CD4-positive, alpha-beta T cell treated with Interleukin-10 for 1 hour (primary cell): Measurements from ENCODE around the gene ADORA2B.
A peak's percentile ranks its signal among the peaks of the same experiment; 100 is the strongest.
"Not testable (repeated sequence)": the region's sequence is repeated elsewhere in the genome, so short reads cannot be mapped to it uniquely, and the experiment has no call there.

Source experiments
- DNase-seq: peaks from one replicate; pipeline ENCODE4 v3.0.0-alpha.2; 2020

The ADORA2B gene

DNA sequence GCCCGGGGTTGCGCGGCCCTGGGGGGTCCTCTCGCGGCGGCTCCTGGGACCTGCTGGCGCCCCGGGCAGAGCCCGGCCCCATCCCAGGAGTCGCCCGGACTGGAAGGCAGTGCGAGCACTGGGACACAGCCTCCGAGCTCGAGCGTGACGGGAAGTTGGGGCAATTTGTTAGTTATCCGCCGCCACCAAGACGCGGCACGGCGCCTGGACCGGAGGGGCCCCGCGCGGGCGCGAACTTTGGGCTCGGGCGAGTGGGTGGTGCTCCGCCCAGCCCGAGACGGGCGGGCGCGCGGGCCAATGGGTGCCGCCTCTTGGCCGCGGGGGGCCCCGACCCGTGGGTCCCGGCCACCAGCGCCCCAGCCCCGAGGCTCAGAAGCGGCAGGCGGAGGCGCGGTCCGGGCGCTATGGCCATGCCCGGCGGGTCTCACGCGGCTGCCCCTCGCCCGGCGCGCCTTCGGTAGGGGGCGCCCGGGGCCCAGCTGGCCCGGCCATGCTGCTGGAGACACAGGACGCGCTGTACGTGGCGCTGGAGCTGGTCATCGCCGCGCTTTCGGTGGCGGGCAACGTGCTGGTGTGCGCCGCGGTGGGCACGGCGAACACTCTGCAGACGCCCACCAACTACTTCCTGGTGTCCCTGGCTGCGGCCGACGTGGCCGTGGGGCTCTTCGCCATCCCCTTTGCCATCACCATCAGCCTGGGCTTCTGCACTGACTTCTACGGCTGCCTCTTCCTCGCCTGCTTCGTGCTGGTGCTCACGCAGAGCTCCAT, at the start of gene ADORA2B:
TSS of gene ADORA2B (plus strand) at position 372 of the 768 bp plus-strand sequence. CDS start at position 491, 119 bp downstream.
- peak; percentile 27 for DNase-seq

DNA sequence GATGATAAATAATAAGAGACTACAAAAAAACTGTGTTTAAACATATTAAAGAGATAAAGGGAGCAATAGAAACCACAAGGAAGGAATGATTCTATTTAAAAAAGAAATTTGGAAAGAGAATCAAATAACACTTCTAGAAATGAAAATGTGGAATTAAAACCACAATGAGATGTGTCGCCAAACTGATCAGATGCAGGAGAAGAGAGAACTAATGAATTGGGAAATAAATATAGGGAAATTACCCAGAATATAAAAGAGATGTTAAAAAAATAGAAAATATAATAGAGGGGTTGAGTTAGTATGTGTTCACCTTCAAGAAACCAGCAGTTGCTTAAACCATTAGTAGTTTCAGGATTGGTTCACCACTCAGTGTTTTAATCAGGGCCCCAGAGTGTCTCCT, 48.7 kb upstream of the ADORA2B start:
- no peak for DNase-seq

DNA sequence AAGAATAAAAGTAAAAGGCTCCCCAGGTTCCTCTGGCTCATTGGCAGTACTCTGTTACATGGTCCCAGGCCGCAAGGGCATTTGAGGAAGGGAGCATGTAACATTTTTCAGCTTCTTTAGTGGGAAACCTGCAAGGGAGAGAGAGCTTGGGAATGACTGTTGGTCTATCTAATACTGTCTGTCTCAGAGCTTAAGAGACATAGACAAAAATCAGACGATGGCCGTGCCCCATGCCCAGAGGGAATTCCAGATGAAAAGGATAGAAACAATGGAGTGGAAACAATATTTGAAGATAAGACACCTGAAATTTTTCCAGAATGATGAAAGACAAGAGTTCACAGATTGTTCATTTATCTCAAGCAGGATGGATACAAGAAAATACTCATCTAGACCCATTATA, 48.1 kb upstream of the ADORA2B start:
- DNase-seq, result no peak

DNA sequence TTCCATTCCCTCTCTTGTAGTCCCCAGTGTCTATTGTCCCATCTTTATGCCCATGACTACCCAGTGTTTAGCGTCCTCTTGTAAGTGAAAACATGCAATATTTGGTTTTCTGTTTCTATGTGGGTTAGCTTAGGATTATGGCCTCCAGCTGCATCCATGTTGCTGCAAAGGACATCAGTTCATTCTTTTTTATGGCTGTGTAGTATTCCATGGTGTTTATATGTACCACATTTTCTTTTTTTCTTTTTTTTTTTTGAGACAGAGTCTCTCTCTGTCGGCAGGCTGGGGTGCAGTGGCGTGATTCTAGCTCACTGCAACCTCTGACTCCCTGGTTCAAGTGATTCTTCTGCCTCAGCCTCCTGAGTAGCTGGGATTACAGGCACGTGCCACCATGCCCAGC, 45.3 kb upstream of the ADORA2B start:
- DNase-seq, result not testable (repeated sequence)

DNA sequence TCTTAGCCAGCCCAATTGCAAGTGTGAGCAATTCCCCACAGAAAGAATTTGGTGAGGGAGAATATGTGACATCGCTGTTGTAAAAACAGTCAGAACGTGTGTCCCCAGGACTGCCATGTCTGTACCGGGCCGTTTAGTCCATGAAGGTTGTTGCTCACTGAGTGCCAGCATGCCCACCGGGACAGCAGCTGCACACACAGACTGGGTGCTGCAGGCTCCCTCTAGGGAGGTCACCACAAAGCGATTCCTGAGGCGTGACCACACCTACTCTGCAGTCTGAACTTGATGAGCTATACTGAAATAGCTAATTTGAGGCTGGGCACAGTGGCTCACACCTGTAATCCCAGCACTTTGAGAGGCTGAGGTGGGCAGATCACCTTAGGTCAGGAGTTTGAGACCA, 44.1 kb upstream of the ADORA2B start:
- no peak for DNase-seq

DNA sequence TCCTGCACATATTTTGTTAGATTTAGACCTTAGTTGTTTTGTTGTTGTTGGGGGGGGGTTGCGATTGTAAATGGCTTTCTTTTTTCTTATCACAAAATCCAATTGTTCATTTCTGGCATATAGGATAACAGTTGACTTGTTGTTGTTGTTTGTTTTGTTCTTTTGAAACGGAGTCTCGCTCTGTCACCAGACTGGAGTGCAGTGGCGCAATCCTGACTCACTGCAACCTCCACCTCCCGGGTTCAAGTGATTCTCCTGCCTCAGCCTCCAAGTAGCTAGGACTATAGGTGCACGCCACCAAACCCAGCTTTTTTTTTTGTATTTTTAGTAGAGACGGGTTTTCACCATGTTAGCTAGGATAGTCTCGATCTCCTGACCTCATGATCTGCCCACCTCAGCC, 39.7 kb upstream of the ADORA2B start:
- not testable (repeated sequence) for DNase-seq

DNA sequence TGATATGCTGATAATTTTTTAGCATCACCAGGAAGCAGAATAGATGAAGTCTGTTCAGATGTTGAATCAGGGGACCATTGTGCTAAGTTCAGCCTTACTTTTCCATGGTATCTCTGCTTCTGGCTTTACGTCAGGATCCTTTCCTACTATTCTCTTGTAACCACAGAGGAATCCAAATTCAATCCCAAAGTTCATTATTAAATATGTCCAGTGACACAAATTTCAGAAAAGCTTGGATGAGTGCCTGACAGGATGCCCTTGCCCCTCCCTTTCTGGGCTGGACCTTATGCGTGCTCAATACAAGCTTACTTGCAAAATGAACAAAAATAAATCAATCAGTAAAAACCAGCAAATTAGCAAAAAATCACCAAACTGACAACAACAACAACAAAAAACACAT, 37.6 kb upstream of the ADORA2B start:
- DNase-seq, result no peak

DNA sequence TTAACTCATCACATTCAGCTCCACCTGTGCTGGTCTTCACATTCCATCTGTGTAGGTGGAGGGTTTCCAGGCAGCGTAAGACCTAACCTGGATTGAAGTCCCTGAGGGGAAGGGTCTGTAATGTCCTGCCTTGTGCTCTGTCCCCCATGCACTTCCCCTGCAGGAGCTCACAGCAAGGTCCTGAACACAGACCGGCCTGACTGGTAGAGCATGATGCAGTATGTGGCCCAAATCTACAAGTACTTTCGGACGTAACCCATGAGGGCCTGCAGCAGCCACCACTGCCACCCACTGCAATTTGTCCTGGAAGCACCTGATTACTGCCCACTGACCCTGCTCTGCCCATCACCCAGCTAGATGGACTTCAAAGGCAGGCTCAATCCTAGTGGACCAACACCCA, 36.6 kb upstream of the ADORA2B start:
- no peak for DNase-seq

DNA sequence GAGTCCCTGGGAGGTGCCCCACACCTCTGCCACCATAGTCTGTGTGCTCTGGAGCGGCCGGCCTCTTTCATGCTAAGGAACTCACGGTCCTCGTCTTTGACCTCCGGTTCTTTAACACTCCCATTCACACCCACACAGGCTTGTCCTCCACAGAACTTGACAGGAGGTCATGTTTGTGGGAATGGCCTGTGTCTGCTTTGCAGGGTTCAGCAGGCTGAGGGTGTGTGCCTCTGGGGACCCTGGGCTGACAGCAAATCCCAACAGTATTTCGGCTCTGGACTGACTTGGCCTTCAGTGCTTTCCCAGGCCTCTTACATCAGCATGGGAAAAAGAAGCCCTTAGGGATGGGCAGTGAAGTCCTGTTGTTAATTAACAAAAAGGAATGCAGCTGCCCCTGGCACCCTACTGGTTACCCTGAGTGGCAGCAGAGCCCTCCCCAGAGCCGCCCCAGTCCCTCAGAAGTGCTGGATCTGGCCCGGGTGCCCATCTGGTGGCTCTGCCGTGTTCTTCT, 35.4 kb upstream of the ADORA2B start:
- DNase-seq, result no peak

DNA sequence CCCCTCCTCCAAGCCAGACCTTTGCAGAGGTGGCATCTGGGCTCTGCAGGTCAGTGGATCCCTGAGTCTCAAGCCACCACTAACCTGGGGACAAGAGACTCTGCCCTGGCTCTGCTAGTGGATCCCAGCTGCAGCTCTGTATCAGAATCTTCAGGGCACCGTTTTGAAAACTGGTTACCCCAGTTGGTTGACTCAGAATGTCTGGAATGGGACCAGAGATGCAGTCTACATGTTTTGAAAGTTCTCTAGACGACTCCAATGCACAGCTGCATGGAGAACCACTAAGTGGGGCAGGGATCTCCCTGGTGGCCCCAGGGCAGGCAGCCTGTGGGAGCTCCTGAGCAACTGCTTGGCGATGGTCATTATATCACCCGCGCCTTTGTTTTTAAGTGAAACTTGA, 34.1 kb upstream of the ADORA2B start:
- DNase-seq, result no peak

DNA sequence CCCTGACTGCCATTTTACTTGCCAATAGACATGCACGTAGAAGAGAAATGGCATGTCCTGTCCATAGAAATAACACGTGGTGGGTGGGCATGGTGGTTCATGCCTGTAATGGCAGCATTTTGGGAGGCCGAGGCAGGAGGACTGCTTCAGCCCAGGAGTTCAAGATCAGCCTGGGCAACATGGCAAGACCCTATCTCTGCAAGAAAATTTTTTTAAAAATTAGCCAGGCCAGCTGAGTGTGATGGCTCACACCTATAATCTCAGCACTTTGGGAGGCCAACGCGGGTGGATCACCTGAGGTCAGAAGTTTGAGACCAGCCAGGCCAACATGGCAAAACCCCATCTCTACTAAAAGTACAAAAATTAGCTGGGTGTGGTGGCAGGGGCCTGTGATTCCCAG, 33.2 kb upstream of the ADORA2B start:
- not testable (repeated sequence) for DNase-seq

DNA sequence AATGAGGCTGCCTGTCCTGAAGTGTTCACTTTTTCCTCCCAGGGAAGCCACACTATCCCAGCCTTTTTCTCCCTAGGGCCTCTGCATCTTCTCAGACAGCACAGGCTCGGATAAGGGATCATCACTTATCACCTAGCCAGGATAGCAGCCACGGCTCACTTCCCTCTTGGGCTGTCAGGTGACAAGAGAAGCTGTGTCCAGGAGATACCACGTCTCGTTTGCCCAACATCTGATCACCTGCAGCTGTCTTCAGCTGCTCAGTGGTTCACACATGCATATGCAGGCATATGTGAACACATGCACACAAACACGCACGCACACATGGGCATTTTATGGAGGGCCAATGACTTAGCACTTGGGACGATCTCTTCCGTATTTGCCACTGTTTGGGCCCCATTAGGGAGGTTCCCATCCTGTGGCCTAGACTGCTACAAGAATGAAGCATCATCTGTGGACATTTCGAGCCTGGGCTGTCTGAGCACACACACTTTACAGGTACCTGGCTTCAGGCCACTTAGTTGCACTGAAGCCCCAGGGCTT, 32.4 kb upstream of the ADORA2B start:
- no peak for DNase-seq

DNA sequence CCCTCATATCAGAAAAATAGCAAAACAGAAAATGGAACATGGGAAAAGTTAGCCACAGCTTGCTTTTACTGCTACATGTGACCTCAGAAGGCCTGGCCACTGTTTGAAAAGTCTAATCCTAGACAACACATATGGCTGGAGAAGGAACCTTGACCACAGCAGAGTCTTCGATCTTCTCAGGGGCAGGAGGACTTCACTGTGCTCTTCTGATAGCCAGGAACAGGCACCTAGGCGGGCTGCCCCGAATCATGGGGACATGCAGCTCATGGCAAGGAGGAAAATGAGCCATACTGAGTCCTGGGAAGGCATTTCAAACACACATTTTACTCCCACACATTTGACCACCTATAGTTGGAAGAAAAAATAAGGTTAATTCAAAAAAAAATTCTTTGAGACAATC, 31.1 kb upstream of the ADORA2B start:
- DNase-seq, result no peak

DNA sequence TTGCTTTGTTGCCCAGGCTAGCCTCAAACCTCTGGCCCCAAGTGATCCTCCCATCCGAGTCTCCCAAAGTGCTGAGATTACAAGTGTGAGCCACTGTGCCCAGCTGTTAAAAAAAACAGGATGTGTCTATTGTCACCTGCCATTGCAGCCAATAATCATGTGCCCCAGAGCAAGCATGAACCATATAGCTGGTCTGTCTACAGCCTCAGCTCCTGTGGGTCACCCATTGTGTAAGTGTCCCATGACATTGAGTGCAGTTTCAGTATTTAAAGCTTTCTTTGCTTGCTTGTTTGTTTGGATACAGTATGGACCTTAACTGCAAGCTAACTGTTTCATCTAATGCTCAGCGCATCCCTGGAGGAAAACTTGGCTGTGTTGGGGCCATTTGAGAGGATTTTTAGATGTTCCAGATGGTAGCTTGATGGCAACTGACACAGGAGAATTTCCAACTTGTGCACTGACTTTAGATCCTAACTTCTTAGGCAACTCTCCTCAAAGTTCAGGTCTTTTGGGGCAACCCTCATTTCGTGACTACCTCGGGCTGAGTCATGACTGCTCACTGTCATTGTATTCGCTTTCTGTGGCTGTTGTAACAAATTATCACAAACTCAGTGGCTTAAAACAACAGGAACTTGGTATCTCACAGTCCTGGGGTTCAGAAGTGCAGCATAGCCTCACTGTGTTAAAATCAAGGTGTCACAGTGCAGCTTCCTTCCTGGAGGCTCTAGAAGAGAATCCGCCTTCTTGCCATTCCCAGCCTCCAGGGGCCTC, 30.3 kb upstream of the ADORA2B start:
- DNase-seq, result no peak

DNA sequence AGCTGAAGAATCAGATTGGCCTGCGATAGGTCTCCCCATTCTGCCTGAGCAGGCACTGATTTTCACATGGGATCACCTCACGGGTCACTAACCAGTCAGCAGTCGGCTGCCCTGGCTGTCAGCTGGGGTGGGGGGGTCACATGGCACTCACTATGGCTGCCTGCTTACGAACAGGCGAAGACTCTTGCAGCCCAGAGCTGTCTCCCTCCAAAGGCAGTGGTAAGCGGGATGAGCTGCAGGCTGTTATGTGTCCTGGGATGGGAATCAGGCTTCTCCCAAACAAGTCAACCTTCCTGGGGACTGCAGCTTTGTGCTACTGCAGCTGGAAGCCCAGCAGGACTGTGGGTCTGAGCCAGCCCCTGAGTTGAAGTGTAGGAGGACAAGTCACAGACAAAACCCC, 29.0 kb upstream of the ADORA2B start:
- no peak for DNase-seq

DNA sequence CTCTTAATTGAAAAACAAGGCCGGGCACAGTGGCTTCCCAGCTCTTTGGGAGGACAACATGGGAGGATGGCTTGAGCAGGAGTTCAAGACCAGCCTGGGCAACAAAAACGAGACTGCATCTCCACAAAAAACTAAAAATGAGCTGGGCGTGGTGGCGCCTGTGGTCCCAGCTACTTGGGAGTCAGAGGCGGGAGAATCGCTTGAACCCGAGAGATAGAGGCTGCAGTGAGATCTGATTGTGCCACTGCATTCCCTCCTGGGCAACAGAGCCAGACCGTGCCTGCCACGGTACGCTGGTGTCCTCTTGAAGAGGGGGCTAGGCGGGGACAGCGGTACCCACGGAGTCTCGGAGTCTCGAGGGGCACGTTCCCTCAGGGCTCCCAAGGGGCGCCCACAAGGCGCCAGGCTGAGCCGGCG, 27.9 kb upstream of the ADORA2B start:
- DNase-seq, result no peak

DNA sequence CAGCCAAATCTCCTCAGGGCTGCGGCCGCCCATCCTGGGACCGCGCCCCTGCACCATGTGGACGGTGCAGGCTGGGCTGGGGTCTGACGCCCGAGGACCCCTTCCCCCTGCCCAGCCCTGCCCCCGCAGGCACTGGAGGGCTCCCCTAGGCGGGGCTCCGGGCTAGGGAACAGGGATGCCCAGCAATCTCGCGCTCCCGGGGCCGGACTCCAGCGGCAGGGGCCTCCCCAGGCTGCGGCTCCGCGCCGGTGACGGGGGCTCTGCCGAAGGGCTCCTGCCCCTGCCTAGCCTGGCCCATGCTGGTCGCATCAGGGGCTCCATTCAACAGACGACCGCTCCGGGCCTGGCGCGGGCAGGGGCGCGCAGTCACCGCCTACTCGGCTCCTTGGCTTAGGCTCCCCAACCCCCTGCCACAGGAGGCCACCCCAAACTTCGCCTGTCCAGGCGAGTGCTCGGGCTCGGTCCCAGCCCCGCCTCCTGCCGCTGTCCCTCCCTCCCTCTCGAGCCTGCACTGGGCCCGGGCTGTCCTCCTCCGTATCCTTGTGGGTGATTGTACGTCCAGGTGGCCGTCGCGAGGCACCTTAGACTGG, 27.4 kb upstream of the ADORA2B start:
- DNase-seq, result no peak

DNA sequence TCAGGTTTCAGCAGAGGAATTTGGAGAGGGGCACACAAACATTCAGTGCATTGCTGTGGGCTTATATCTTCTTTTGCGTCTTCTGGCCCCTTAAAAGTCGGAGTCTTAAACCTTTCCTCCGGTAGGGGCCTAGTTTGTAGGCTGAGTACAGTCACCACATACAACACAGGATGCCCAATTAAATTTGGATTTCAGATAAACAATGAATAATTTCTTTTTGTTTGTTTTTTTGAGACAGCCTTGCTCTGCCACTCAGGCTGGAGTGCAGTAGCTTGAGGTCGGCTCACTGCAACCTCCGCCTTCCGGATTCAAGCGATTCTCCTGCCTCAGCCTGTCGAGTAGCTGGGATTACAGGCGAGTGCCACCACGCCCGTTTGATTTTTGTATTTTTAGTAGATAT, 26.7 kb upstream of the ADORA2B start:
- no peak for DNase-seq

DNA sequence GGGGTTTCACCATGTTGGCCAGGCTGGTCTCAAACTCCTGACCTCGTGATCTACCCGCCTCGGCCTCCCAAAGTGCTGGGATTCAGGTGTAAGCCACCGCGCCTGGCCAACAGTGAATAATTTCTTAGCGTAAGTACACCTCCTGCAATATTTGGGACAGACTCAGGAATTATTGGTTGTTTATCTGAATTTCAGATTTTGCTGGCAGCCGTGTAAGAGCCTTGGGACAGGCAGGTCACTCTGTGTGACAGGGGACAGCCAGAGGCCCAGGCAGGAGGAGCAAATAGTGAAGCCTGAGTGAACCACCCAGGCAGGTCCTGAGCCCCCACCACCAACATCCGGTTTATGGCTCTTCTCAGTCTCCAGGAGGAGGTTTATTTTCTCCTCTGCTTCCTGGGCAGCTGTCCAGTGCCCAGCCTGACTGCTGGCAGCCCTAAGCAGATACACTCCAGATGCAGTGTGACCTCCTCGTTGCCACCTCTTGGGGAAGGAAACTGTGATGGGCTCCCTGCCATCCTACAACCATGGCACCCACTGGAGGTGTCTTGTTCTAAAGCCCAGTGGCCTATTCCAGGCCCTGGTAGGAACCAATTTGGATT, 26.2 kb upstream of the ADORA2B start:
- no peak for DNase-seq

DNA sequence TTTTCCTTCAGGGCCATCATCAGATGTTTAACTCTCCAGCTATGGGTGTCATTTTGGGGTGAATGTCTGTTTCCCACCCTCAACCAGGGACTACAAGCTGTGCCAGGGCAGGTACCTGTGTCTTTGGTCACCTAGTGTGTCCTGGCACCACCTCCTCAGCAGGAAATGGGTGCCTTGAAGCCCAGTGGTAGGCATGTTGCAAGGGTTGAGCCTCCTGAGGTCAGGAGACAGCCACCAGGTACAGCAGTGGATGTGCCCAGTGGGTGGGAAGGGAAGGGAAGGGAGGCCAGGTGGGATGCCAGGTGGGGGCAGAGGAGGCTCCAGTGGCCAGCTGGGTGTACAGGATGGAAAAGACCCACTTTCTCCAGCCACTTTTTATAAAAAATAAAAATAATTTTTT, 25.5 kb upstream of the ADORA2B start:
- no peak for DNase-seq

DNA sequence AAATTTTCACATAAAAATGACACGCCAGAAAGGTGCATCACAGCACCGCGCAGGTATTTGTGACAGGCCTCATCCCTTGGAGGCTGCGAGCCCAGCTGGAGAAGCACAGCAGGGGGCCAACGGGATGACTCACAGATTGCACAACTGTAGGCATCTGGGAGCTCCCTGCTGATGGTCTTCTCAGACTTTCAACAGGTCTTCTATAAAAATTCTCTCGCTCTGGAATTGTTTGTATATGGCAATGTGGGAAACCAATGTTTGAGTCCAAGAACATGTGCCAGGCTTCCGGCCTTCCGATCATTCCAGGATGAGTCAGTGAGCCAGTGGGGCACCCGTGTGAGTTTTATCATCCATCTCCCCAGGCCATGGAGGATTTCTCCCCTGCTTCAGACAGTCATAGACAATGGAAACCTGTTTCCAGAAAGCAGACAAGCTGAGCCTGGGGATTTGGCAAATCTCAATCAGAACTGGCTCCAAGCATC, 24.1 kb upstream of the ADORA2B start:
- no peak for DNase-seq

DNA sequence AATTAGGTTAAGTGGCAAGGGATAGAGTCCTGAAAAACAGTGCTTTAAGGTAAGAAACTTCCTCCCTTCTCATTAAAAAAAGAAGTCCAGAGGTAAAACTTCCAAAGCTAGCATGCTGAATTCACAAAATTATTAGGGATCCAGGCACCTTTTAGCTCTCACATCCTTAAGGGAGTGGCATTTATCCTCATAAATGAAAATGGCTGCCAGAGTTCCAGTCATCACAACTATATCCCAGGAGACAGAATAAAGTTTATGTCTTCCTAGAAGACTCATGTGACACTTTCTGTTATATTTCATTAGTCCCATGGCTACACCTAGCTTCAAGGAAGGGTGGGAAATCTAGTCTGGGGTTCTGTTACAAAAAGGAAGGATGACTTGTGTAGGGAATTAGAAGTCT, 23.3 kb upstream of the ADORA2B start:
- no peak for DNase-seq

DNA sequence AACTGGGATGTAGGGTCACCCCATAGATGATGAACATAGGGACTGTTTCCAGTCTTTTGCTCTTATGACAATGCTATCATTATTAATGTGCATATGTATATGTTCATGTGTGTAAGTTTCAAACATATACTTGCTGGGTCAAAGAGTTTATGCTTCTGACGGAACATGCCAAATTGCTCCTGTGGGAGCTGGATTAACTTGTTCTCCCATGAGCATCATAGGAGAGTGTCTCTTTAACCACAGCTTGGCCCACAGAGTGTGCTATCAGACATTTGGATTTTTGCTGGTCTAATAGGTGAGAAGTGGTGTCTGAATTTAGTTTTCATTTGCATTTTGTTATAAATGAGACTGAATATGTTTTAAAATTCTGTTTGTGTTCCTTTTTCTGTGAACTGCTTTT, 22.3 kb upstream of the ADORA2B start:
- DNase-seq, result no peak
